ENCODE measurements around the gene PKD2L1.
A peak's percentile ranks its signal among the peaks of the same experiment; 100 is the strongest.

The PKD2L1 gene

DNA sequence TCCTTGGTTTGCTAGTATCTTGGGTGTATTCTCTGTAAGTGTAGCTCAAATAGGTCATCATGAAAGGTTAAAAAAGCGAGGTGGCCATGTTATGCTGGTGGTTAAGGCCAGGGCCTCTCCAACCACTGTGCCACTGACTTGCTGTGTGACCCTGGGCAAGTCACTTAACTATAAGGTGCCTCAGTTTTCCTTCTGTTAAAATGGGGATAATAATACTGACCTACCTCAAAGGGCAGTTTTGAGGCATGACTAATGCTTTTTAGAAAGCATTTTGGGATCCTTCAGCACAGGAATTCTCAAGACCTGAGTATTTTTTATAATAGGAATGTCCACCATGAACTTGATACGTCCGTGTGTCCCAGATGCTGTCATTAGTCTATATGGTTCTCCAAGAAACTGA lies 34.1 kb upstream of the PKD2L1 start:
- no peak for DNase-seq (ENCODE audit: low spot score)
- ChIA-PET POLR2A (ENCODE audit: low non-redundant PET) (interaction anchor here (1.0 to 1.7 kb wide), 3 partner anchors 10 to 17 kb away, joined by 5 to 7 read pairs (median 5); partner anchors contain the start of gene SCD), CTCF (interaction anchor here (1.0 to 1.6 kb wide), 3 partner anchors 15 to 70 kb away, joined by 3 to 5 read pairs (median 3); no protein-coding TSS in a partner anchor)
- TF ChIP-seq, protein P1, sequence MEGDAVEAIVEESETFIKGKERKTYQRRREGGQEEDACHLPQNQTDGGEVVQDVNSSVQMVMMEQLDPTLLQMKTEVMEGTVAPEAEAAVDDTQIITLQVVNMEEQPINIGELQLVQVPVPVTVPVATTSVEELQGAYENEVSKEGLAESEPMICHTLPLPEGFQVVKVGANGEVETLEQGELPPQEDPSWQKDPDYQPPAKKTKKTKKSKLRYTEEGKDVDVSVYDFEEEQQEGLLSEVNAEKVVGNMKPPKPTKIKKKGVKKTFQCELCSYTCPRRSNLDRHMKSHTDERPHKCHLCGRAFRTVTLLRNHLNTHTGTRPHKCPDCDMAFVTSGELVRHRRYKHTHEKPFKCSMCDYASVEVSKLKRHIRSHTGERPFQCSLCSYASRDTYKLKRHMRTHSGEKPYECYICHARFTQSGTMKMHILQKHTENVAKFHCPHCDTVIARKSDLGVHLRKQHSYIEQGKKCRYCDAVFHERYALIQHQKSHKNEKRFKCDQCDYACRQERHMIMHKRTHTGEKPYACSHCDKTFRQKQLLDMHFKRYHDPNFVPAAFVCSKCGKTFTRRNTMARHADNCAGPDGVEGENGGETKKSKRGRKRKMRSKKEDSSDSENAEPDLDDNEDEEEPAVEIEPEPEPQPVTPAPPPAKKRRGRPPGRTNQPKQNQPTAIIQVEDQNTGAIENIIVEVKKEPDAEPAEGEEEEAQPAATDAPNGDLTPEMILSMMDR (conservative IDR thresholded peaks at IDR 0.05; ENCODE audit: low read depth) = no peak
- H3K27ac ChIP-seq = no peak overlapping the region

DNA sequence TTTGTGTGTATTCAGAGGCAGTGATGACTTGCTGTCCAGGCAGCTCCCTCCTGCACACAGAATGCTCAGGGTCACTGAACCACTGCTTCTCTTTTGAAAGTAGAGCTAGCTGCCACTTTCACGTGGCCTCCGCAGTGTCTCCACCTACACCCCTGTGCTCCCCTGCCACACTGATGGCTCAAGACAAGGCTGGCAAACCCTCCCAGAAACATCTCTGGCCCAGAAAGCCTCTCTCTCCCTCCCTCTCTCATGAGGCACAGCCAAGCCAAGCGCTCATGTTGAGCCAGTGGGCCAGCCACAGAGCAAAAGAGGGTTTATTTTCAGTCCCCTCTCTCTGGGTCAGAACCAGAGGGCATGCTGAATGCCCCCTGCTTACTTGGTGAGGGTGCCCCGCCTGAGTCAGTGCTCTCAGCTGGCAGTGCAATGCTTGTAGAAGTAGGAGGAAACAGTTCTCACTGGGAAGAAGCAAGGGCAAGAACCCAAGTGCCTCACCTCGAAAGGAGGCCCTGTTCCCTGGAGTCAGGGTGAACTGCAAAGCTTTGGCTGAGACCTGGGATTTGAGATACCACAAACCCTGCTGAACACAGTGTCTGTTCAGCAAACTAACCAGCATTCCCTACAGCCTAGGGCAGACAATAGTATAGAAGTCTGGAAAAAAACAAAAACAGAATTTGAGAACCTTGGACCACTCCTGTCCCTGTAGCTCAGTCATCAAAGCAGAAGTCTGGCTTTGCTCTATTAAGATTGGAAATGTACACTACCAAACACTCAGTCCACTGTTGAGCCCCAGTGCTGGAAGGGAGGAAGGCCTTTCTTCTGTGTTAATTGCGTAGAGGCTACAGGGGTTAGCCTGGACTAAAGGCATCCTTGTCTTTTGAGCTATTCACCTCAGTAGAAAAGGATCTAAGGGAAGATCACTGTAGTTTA lies 32.8 kb upstream of the PKD2L1 start:
- POLR2A ChIA-PET (ENCODE audit: low non-redundant PET) = interaction anchor here (0.6 to 0.7 kb wide), 2 partner anchors 11 to 98 kb away, joined by 3 to 4 read pairs; no protein-coding TSS in a partner anchor
- no peak for DNase-seq (ENCODE audit: low spot score)
- TF ChIP-seq, protein P1 (conservative IDR thresholded peaks at IDR 0.05; ENCODE audit: low read depth) = no peak
- peak overlapping the region; percentile 87 for H3K27ac ChIP-seq
- CTCF ChIA-PET = interaction anchor here (1.0 kb wide), 1 partner anchor 71 kb away, joined by 3 read pairs; no protein-coding TSS in a partner anchor

DNA sequence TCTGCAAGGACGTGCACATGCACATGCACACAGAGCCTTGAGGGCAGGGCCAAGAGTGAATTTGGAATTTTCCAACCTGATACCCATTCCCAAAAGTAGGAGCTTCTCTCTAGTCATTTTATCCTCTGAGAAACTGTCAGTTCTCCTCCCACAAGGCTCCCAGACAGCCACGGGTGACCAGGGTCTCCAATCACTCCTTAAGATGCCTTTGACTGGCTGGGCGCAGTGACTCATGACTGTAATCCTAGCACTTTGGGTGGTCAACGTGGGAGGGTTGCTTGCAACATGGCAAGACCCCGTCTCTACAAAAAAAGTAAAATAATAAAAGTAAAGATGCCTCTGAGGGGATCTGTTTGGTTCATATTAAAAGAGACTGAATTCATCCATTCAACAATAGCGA lies 30.2 kb upstream of the PKD2L1 start:
- peak overlapping the region; percentile 77 for H3K27ac ChIP-seq
- TF ChIP-seq, protein P1 (conservative IDR thresholded peaks at IDR 0.05; ENCODE audit: low read depth) = no peak
- DNase-seq (ENCODE audit: low spot score) = no peak
- ChIA-PET CTCF (interaction anchor here (1.0 kb wide), 1 partner anchor 384 kb away, joined by 3 read pairs; no protein-coding TSS in a partner anchor), POLR2A (ENCODE audit: low non-redundant PET) (interaction anchor here (0.8 to 1.2 kb wide), 2 partner anchors 11 to 12 kb away, joined by 4 to 5 read pairs; no protein-coding TSS in a partner anchor)

DNA sequence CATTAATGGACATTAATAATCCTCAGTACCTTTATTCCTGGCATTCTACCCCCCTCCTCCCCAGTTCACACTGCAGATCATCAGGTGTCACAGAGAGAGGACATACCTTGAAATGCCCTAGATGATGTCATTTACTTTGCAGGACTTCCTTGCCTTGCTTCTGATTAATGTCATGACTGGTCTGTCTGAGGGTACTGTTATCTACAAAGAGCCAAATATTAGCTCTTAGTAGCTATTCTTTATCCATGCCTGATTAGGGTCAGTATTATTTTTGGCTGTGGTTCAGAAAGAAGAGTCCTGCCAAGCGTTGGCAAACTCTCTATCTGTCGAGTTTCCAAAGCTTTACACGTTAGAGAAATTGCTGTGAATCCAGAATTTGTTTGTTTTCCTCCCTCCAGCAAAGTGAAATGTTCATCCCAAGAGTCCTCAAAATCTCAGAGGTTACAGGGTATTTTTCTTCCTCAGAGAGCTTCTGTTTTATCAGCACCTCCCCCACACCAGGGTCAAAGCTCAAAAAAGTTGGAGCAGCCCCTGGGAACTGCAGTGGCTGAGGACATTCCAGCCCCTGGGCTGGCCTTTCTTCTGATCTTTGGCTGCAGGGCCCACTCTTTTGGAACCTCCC lies 29.6 kb upstream of the PKD2L1 start:
- POLR2A ChIA-PET (ENCODE audit: low non-redundant PET) = interaction anchor here (0.8 to 1.2 kb wide), 2 partner anchors 11 to 12 kb away, joined by 4 to 5 read pairs; no protein-coding TSS in a partner anchor
- CTCF ChIA-PET = interaction anchor here (0.6 to 1.0 kb wide), 2 partner anchors 21 to 384 kb away, joined by 3 read pairs; no protein-coding TSS in a partner anchor
- TF ChIP-seq, protein P1 (conservative IDR thresholded peaks at IDR 0.05; ENCODE audit: low read depth) = no peak
- H3K27ac ChIP-seq = peak overlapping the region; percentile 77
- no peak for DNase-seq (ENCODE audit: low spot score)

DNA sequence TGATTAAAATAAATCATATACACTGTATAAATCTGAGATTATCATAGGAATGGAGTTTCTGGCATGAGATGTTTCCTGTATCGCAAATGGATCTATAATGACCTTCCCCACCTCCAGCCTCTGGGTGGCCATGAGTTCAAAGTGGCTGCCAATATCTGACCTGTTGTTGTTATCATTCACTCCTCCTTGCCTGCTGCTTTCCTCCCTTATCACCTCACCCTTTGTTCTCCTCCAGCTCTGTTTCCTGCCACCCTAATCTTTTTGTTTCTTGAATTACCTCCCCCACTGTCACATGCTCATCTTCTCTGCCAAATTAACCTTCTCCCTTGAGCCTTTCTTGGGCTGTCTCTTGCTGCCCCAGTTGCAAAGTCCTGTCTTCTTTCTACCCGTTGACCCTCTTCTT lies 29.0 kb upstream of the PKD2L1 start:
- DNase-seq (ENCODE audit: low spot score) = no peak
- H3K27ac ChIP-seq = peak overlapping the region; percentile 67
- TF ChIP-seq, protein P1 (conservative IDR thresholded peaks at IDR 0.05; ENCODE audit: low read depth) = no peak
- CTCF ChIA-PET = interaction anchor here (0.6 to 0.8 kb wide), 2 partner anchors 11 to 20 kb away, joined by 3 to 9 read pairs; no protein-coding TSS in a partner anchor
- POLR2A ChIA-PET (ENCODE audit: low non-redundant PET) = interaction anchor here (0.6 kb wide), 1 partner anchor 456 kb away, joined by 4 read pairs; no protein-coding TSS in a partner anchor

Data from RWPE1 (cell line).